CD4-positive, alpha-beta T cell treated with Interleukin-10 for 1 hour (primary cell): ENCODE measurements around the gene SLC35F2.
"Not testable (repeated sequence)": the region's sequence is repeated elsewhere in the genome, so short reads cannot be mapped to it uniquely, and the experiment has no call there.

Source experiments
- DNase-seq: peaks from one replicate; pipeline ENCODE4 v3.0.0-alpha.2; 2020

SLC35F2 gene

DNA sequence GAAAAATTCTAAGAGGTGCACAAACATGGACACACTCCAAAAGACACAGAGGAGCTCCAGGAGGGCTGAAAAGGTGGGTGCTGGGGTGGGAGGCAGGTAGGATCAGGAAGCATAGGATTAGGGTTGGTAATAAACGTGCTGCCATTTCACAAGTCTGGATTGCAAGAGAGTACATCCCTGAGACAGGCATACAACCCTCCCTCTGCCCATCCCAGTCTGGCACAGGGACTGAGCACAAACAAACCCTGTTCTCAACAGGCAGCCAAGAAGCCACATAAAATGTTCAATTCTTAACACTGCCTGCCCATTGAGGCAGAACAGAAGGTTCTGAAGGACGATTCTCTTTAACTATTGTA, 18.5 kb downstream of the SLC35F2 start:
- no peak for DNase-seq

DNA sequence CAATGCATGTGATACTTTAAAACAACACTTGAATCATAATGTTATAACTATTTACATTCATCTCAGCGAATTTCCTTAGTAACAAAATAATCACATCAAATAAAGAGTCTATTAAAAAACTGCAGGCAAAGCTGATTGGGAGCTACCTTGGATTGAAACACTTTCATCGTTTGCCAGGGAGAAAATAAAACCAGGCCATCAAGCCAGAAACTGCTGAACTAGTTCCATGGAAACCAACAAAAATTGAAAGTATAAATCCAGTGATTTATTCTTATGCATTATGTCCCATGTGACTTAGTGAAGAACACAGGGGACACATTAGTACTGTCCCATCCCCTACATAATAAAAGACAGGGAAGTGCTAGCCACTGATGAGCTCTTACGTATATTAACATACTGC, 21.7 kb downstream of the SLC35F2 start:
- DNase-seq, result no peak

DNA sequence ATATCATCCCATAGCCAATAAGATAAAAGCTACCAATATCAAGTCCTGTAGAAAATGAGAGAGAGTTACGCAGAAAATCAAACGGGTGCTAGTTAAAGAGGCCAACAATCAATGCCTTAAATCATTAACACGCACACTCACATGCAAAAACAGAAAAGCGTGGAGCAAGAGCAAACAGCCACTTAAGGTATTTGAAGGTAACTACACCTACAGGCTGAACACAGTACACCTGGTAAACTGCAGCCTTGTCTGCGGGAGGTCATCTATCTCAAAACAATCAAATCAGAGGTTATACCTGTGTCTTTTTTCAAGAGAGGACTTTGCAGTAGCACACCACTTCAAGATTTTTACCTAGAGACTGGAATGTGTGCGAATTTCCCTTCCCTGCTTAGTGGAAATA, 23.6 kb downstream of the SLC35F2 start:
- DNase-seq, result no peak

DNA sequence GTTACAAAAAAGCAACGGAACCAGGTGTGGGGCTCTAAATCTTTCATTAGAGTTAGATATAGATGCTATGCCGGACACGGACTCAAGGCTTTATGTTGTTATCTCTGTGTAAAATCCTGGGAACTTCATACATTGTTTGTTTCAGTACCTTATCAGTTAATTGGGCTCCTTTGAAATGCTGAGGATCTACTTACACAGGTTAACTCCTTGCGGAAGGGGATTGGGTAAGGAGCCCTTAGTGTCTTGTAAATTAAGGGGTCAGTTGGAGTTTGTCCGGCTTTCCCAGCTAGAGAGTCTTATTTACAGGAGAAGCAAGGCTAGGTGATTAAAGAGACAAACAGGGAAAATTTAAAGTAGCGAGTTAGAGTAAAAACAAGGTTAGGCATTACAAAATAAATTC, 24.7 kb downstream of the SLC35F2 start:
- DNase-seq, result not testable (repeated sequence)

DNA sequence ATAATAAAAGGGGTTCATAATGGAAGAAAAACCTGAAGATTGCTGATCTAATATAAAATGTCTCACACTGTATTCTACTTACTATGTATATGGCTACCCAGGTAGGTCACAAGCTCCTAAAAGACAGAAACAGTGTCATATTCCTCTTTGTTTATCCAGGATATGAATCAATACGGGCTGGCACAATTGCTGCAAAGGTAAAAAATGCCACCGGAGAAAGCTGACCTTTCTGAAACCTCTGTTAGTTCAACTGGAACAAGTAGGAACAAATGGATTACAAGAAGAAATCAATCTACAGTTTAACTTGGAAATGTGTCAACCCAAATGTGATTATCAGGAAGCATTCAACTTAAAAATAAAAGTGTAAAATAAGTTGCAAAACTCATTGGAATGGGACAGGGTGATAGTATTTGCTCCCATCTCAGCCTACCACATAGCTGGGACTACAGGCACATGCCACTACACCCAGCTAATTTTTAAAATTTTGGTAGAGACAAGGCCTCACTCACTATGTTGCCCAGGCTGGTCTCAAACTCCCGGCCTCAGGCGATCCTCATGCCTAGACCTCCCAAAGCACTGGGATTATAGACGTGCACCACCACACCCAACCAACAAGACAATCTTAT, 27.6 kb downstream of the SLC35F2 start:
- DNase-seq, result no peak

DNA sequence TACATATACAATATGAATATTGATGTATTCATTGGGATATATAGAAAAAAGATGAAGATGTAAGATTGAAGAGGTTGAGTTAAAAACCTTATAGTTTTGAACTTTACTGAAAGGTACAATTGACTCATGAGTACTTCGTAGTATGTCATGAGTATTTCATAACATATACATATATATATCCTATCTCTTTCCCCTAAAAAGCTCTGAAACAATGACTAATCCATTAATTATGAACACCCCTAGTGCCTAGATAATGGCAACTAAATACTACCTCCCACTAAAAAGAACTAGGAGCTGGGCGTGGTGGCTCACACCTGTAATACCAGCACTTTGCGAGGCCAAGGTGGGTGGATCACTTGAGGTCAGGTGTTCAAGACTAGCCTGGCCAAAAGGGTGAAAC, 31.5 kb downstream of the SLC35F2 start:
- DNase-seq, result no peak

DNA sequence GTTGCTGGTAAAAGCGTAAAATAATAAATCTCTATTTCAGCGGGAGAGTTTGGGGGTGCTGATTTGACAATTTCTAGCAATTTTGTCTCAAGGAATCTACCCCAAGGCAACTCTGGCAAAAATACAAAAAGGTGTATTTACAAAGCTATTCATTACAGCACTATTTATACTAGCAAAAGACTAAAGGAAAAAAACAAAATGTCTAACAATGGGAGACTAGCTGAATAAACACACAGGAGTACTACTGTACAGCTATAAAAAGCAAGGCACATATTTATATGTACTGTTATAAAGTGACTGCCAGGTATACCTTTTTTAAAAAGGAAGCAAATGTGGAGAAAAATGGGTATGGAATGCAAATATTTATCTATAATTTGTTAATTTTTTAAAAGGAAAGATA, 32.7 kb downstream of the SLC35F2 start:
- DNase-seq, result no peak

DNA sequence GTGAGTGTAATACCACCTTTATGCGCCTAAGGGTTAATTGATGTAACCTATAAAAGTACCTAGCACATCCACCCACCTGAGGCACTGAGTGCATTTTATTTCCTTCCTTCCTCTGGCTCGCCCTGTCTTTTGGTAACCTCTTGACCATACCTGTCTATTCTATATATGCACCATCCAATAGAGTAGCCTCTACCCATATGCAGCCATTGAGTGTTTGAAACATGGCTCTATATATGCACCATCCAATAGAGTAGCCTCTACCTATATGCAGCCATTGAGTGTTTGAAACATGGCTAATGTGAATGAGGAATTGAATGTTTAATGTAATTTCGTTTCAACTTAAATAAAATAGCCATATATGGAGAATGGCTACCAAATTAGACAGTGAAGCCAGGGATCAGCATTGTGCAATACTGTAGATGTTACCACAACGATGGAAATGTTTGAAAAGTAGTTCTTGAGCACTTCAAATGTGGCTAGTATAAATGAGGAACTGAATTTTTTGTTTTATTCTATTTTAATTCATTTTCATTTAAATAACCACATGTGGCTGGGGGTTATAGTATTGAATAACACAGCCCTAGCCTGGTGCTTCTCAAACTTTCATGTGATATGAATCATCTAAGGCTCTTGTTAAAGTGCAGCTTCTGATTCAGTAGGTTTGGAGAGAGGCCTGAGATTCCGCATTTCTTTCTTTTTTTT, 33.8 kb downstream of the SLC35F2 start:
- DNase-seq, result no peak

DNA sequence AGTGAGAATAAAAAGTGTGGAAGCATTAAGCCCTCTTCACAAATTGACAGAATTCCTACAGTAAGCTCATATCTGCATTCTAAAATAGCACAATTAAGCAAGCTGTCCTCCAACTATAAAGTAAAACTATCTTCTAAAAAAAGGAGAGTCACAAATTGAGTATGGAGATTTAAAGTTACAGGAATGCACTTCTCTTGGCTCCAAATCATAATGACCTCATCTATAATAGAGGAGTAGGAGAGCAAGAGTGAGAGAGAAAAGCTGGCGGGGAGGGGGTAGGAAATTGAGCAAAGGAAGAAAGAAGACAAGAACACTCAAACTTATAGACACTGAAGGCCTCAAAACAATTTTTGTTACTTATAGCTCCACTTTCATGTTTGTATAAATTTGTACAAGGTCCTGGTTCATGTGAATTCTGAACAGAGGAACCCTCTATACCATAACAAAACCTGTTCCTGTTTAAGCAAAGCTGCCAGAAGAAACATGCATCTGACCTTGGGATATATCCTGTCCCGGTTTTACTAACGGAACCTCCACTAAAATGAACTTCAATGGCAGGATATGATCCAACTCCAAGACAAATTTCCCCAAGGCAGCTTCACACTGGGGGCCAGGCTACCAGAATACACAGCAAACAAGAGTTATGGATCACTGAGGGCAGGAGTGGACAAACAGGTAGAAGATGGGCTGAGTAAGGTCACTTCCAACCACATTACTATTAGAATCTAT, 37.2 kb downstream of the SLC35F2 start:
- no peak for DNase-seq

DNA sequence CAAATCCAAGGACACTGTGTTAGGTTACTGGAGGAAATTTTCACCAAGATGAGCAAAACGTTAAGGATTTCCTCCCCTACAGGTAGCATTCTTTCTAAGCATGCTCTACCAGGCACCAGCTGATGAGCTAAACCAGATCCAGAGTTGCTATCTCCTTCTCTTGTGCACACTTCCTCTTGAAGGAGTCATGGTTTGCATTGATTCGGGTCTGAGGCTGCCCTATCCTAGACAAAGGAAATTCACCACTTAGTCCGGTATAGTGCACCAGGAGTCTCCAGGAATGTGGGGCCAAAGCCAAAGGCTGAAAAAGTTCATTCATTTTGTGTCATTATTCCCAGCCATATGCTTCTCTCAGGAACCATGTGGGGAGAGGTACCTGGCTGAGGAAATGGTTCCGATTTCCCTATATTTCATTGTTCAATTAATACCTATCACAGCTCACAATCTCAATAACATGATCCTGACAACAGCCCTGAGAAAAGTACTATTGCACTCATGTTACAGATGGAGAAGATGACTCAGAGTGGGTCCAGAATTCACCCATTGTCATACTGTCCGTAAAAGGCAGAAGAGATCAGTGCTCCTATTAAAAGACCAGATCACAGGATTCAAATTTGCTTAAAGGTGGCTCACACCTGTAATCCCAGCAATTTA, 39.1 kb downstream of the SLC35F2 start:
- DNase-seq, result no peak

DNA sequence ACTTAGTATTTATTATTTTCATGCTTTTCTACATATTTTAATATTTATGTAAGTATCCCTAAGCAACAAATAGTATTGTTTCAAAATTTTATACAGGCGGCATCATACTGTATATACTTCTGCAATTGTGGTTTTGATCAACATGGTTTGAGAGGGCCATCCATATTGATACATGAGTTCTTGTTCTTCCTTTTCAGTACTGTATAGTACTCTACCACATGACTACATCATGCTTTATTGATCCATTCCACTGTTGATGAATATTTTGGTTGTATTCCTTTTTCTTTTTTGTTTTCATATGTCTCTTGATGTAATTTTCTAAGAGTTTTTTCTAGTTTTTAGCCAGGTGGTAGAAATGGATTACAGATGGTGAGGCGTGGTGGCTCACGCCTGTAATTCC, 40.1 kb downstream of the SLC35F2 start:
- DNase-seq, result no peak

DNA sequence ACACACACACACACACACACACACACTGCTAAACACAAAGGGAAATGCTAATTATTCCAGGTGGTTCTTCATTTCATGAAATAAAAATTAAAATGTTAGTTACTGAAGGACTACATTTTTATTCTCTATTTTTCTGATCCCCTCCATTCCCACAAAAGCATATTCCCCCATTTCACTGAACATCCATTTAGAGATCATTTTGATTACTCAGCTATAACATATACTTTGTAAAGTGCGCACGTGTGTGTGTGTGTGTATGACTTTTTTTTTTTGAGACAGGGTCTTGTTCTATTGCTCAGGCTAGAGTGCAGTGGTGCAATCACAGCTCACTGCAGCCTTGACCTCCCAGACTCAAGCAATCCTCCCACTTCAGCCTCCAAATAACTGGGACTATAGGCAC, 42.6 kb downstream of the SLC35F2 start:
- DNase-seq, result no peak

DNA sequence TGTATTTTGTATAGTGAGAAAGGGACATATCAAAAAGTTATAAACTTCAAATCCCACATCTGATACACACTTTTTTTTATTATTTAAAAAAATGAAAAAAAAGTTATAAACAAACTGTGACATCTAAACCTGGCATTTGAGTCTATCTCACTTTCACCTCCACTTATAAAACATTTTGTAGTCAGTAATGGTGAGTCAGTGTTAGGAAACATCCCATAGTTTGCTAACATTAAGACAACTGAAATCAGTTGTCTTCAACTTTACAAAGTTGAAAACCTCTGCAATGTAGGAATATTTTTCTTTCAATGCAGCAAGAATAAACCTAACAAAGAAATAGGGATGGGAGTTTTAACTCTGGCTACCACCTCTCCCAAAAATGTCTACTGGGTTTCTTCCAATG, 47.7 kb downstream of the SLC35F2 start:
- DNase-seq, result no peak

DNA sequence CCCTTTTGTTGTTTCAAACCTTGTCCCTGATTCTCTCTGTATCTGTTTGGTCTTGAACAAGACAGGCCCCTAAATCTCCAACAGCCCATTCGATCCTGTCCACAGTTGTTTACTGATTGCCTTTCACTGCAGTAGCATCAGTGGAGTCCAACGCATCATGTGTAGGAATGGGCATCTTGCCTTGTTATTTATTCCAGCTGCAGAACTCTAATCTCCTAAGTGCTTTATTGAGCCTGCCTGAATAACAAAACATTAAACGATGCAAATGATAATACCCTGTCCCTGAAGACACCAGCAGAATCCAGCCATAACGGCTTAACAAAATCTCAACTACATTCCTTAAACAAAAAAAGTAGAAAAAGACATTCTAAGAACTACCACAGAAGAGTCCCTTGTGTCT, 50.1 kb downstream of the SLC35F2 start:
- DNase-seq, result no peak

DNA sequence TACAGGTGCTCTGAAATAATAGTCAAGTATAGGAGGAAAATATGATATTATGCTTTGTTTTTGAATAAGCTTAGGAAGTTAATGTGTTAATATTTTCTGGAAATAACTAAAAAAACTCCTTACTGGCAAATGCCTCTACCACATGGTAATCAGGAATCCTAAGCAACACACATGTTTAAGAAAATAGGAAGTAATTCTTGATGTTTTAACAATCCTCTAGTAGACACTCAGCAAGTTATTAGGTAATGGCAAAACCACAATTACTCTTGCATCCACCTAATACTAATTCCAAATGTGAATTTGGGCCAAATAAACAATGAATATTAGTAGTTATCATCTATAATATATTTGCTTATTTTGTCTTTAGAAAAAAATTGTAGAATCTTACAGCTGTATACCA, 53.6 kb downstream of the SLC35F2 start:
- DNase-seq, result no peak

DNA sequence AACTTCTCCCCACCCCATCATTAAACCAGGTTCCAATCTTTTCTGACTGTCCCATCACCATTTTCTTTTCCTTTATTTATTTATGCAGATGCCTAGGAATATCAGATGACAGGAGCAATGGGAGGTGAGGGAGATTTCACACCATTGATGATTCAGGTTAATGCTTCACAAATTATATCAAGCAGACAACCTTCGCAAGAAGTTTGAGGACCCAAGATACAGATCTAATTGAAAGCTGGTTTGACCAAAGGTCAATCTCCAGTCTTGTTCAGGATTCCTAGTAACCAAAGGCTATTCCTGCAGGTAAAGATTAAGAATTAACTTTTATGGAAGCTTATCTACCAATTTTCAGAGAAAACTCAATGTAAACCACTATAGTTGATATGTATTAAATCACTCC, 54.4 kb downstream of the SLC35F2 start:
- DNase-seq, result no peak

DNA sequence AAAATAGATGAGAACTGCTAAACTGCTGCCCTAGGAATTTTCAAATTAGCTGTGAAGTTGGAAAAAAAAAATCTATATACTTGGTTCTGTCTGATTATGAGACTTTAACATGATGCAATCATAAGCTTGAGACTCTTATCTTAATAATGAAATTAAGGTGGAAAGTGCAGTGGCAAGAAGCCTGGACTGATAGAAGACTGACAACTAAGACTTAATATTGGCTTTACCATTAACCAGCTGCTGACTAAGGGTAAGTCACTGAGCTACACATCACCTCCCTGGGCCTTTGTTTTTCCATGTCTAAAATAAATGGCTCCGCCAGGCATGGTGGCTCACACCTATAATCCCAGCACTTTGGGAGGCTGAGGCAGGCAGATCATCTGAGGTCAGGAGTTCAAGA, 56.9 kb downstream of the SLC35F2 start:
- no peak for DNase-seq

DNA sequence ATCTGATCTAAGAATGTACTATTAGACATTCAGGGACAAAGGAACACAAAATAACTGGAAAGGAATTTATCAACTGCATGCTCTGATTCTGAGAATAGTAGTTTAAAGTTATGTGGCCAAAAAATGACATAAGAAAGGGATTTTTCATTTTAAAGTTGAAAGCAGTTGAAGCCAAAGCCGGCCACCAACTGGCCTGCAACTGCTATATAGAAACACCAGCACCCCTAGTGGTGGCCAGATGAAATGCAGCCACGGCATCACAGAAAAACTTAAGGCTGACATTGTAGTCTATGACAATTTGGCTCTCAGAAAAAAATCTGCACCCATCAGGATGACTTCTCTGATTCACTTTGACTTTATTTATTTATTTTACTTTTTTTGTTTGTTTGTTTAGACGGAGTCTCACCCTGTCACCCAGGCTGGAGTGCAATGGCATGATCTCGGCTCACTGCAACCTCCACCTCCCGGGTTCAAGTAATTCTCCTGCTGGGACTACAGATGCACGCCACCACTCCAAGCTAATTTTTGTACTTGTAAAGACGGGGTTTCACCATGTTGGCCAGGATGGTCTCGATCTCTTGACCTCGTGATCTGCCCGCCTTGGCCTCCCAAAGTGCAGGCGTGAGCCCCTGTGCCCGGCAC, 59.2 kb downstream of the SLC35F2 start:
- peak; percentile 59 for DNase-seq

DNA sequence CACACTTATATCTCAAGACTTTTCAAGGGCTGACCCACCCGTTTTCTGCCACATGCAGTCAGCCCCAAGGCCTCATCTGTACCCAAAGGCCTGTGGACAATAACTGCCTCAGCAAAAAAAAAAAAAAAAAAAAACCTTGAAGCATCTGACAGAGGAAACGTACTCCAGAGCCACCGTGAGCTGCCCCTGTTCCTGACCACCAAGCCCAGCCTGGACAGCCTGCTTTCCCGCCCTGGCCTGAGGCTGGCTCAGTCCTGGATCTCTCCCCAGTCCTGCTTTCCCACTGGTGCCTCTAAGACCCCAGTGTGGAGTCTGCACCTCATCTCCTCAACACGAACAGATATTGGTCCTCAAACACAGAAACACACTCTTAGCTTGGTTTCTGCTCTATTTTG, 66.5 kb downstream of the SLC35F2 start:
- DNase-seq, result no peak

DNA sequence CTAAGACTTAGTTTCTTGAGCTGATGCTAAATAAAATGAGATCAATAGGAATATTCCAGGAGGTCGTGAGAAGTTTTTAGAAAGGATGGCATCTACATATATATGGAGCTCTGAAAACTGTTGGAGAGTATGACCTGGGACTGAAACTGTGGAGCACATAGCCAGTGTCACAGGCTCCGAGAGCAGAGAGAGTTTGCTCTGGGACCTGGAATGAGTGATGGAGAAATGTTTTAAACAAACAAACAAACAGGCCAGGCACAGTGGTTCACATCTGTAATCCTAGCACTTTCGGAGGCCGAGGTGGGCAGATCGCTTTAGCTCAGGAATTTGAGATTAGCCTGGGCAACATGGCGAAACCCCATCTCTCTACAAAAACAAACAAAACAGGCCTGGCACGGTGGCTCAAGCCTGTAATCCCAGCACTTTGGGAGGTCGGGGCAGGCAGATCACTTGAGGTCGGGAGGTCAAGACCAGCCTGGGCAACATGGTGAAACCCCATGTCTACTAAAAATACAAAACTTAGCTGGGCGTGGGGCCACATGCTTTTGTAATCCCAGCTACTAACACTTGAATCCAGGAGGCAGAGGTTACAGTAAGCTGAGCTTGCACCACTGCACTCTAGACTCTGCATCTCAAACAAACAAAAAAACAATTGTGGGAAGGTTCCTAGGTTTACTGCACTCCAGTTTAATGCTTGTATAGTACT, 67.1 kb downstream of the SLC35F2 start:
- DNase-seq, result no peak

DNA sequence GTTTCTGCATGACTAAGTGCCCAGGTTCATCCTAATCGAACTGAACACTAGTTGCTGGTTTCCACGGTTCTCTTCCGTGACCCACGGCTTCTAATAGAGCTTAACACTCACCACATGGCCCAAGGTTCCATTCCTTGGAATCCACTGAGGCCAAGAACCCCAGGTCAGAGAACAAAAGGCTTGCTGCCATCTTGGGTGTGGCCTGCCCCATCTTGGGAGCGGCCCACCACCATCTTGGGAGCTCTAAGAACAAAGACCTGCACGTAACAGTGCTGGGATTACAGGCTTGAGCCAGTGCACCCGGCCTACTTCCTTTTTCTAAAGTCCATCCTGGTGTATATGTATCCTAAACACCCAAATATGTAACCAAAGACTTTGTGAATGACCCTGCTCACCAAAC, 68.8 kb downstream of the SLC35F2 start:
- DNase-seq, result no peak

DNA sequence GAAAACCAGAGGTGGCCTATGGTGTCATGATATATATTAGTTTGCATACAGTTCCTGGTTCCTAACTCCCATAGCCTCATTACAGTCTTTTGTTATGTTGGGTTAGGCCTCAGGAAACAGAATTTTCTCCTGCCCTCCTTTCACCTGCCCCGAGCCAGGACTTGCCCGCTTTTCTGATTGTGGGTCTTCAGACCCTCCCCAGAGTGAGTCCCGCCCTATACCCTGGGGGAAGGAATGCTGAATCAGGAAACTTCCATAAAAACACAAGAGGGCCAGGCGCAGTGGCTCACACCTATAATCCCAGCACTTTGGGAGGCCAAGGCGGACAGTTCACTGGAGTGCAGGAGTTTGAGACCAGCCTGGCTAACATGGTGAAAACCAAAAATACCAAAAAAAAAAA, 70.9 kb downstream of the SLC35F2 start:
- DNase-seq, result no peak

DNA sequence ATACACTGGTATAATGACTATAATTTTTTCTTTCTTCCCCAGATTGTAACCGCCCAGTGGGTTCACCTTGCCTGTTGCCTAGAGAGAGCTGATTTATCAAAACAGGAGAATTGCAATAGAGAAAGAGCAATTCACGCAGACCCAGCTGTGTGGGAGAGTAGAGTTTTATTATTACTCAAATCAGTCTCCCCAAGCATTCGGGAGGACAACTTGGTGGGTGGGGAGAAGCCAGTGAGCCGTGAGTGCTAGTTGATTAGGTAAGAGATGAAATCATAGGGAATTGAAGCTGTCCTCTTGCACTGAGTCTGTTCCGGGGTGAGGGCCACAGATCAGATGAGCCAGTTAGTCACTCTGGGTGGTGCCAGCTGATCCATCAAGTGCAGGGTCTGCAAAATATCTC, 73.2 kb downstream of the SLC35F2 start:
- no peak for DNase-seq
